ENCODE measurements around the gene OR2L8.
"Not testable (repeated sequence)": the region's sequence is repeated elsewhere in the genome, so short reads cannot be mapped to it uniquely, and the experiment has no call there.

OR2L8 gene

GRCh38 chr1:247924868-247925267, 23.8 kb upstream of the OR2L8 start, which contains the start of gene OR2AJ1:
Gene OR2AJ1 (plus strand): TSS chr1:247924889. CDS start chr1:247933769, 8,880 bp downstream.
- Histone ChIP-seq H3K9ac (no peak within 1 kb of the TSS), H3K27me3 (no peaks in the 10 kb centered on the region), H3K9me3 (no peaks in the 10 kb centered on the region), H4K20me1 (no peaks in the 10 kb centered on the region), H3K36me3 (no peaks in the 10 kb centered on the region), H3K27ac (no peak within 1 kb of the TSS), H3K4me3 (no peak within 1 kb of the TSS), H3K4me2 (no peak within 1 kb of the TSS), H3K4me1 (no peaks in the 10 kb centered on the region)
- TF ChIP-seq Cebpa-rat (IDR thresholded peaks at IDR 0.05): no peak

GRCh38 chr1:247933989-247934388, 14.7 kb upstream of the OR2L8 start:
- no peak overlapping the region for H3K4me2 ChIP-seq

GRCh38 chr1:247935781-247936180, 12.9 kb upstream of the OR2L8 start:
- H4K20me1 ChIP-seq: no peaks in the 10 kb centered on the region
- H3K4me3 ChIP-seq: no peak overlapping the region
- no peaks in the 10 kb centered on the region for H3K4me1 ChIP-seq
- no peak overlapping the region for H3K9ac ChIP-seq
- H3K27ac ChIP-seq: no peak overlapping the region
- no peak overlapping the region for H3K4me2 ChIP-seq
- H3K27me3 ChIP-seq: no peaks in the 10 kb centered on the region
- H3K9me3 ChIP-seq: peaks cover 16% of the 10 kb centered on the region
- TF ChIP-seq Cebpa-rat (IDR thresholded peaks at IDR 0.05): no peak
- H3K36me3 ChIP-seq: no peaks in the 10 kb centered on the region

More at GRCh38 chr1:247933989-247934388, 14.7 kb upstream of the OR2L8 start:
- peaks cover 16% of the 10 kb centered on the region for H3K9me3 ChIP-seq
- no peaks in the 10 kb centered on the region for H3K4me1 ChIP-seq
- H3K36me3 ChIP-seq: no peaks in the 10 kb centered on the region
- no peaks in the 10 kb centered on the region for H3K27me3 ChIP-seq
- H3K27ac ChIP-seq: no peak overlapping the region
- no peaks in the 10 kb centered on the region for H4K20me1 ChIP-seq
- H3K4me3 ChIP-seq: no peak overlapping the region
- no peak overlapping the region for H3K9ac ChIP-seq
- TF ChIP-seq Cebpa-rat (IDR thresholded peaks at IDR 0.05): no peak

GRCh38 chr1:247936415-247936814, 12.2 kb upstream of the OR2L8 start:
- no peak overlapping the region for H3K4me3 ChIP-seq
- peaks cover 16% of the 10 kb centered on the region for H3K9me3 ChIP-seq
- H3K27me3 ChIP-seq: no peaks in the 10 kb centered on the region
- no peak overlapping the region for H3K27ac ChIP-seq
- no peak overlapping the region for H3K9ac ChIP-seq
- TF ChIP-seq Cebpa-rat (IDR thresholded peaks at IDR 0.05): no peak
- no peaks in the 10 kb centered on the region for H3K4me1 ChIP-seq
- no peak overlapping the region for H3K4me2 ChIP-seq
- H3K36me3 ChIP-seq: no peaks in the 10 kb centered on the region
- H4K20me1 ChIP-seq: no peaks in the 10 kb centered on the region

GRCh38 chr1:247936965-247937734, 11.5 kb upstream of the OR2L8 start:
- H3K9ac ChIP-seq, H3K4me2 ChIP-seq, H3K27ac ChIP-seq, H4K20me1 ChIP-seq, H3K4me1 ChIP-seq, H3K4me3 ChIP-seq, H3K27me3 ChIP-seq, H3K36me3 ChIP-seq: not testable (repeated sequence)
- H3K9me3 ChIP-seq: peaks cover 16% of the 10 kb centered on the region

GRCh38 chr1:247942624-247943023, 6.0 kb upstream of the OR2L8 start:
- Histone ChIP-seq H3K9me3 (no peaks in the 10 kb centered on the region), H3K9ac (no peak overlapping the region), H4K20me1 (no peaks in the 10 kb centered on the region), H3K4me2 (no peak overlapping the region), H3K4me3 (no peak overlapping the region), H3K27me3 (no peaks in the 10 kb centered on the region), H3K4me1 (no peaks in the 10 kb centered on the region), H3K36me3 (no peaks in the 10 kb centered on the region), H3K27ac (no peak overlapping the region)
- no peak; the same call in 1 of the 2 replicates for TF ChIP-seq Cebpa-rat (IDR thresholded peaks at IDR 0.05)

- no peaks in the 10 kb centered on the region for H3K36me3 ChIP-seq
- TF ChIP-seq Cebpa-rat (IDR thresholded peaks at IDR 0.05): no peak
These were observed 4.8 kb downstream of the OR2L8 start for GRCh38 chr1:247953408-247953807.

GRCh38 chr1:247961791-247962190, 13.1 kb downstream of the OR2L8 start:
- H4K20me1 ChIP-seq: no peaks in the 10 kb centered on the region
- TF ChIP-seq Cebpa-rat (IDR thresholded peaks at IDR 0.05): no peak
- no peaks in the 10 kb centered on the region for H3K27me3 ChIP-seq
- H3K4me2 ChIP-seq: no peak overlapping the region
- peaks cover 5% of the 10 kb centered on the region; the same call in 1 of the 2 replicates for H3K4me1 ChIP-seq
- no peak overlapping the region for H3K9ac ChIP-seq
- no peak overlapping the region for H3K27ac ChIP-seq
- no peaks in the 10 kb centered on the region for H3K36me3 ChIP-seq
- no peaks in the 10 kb centered on the region for H3K9me3 ChIP-seq
- H3K4me3 ChIP-seq: no peak overlapping the region

More at GRCh38 chr1:247953408-247953807, 4.8 kb downstream of the OR2L8 start:
- no peaks in the 10 kb centered on the region for H4K20me1 ChIP-seq
- H3K27ac ChIP-seq: no peak overlapping the region
- no peaks in the 10 kb centered on the region for H3K27me3 ChIP-seq
- H3K9ac ChIP-seq: no peak overlapping the region
- no peak overlapping the region for H3K4me2 ChIP-seq
- H3K9me3 ChIP-seq: no peaks in the 10 kb centered on the region
- H3K4me1 ChIP-seq: no peaks in the 10 kb centered on the region
- H3K4me3 ChIP-seq: no peak overlapping the region

GRCh38 chr1:247962911-247963588, 14.4 kb downstream of the OR2L8 start:
- TF ChIP-seq Cebpa-rat (IDR thresholded peaks at IDR 0.05): no peak
- Histone ChIP-seq H3K9ac (no peak overlapping the region), H3K27me3 (no peaks in the 10 kb centered on the region), H3K9me3 (no peaks in the 10 kb centered on the region), H3K4me2 (no peak overlapping the region), H3K4me3 (no peak overlapping the region), H3K4me1 (peaks cover 9% of the 10 kb centered on the region; the same call in 1 of the 2 replicates), H3K27ac (no peak overlapping the region), H4K20me1 (no peaks in the 10 kb centered on the region), H3K36me3 (no peaks in the 10 kb centered on the region)

- no peak within 1 kb of the TSS for H3K27ac ChIP-seq
- no peaks in the 10 kb centered on the region for H4K20me1 ChIP-seq
- H3K36me3 ChIP-seq: no peaks in the 10 kb centered on the region
- peaks cover 9% of the 10 kb centered on the region; the same call in 1 of the 2 replicates for H3K4me1 ChIP-seq
- H3K4me2 ChIP-seq: no peak within 1 kb of the TSS
- no peaks in the 10 kb centered on the region for H3K9me3 ChIP-seq
- H3K9ac ChIP-seq: no peak within 1 kb of the TSS
- no peaks in the 10 kb centered on the region for H3K27me3 ChIP-seq
- no peak within 1 kb of the TSS for H3K4me3 ChIP-seq
- TF ChIP-seq Cebpa-rat (IDR thresholded peaks at IDR 0.05): no peak
These were observed 16.3 kb downstream of the OR2L8 start, which contains the start of gene OR2AK2 for GRCh38 chr1:247964933-247965332. Gene OR2AK2 (plus strand): TSS chr1:247965233. CDS start chr1:247965377, 144 bp downstream.
